ENCODE measurements around the gene LDB2. TPM values are rescaled to one million over a fixed set of nuclear protein-coding genes. Genes with fewer than 3 reads are reported as not detected.

LDB2 gene
- total RNA-seq, 1 experiment from 2014 or later: not detected

DNA sequence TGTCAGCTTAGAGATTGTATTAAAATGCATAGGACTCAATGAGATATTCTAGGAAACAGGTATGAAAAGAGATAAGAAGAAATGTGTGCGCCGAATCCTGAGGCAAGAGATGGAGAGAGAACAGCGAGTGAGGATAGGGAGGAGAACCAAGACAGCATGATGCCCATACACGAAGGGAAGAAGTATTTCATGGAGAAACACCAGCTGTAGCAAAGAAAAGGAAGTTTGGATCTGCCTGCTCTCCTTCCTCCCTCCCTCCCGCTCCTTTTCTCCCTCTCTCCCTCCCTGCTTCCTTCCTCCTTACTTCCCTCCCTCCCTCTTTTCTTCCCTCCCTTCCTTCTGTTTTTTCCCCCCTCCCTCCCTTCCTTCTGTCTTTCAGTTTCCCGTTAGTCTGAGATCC lies 353.6 kb downstream of the LDB2 start:
- no peak overlapping the region for H3K4me2 ChIP-seq (ENCODE audit: low read length)
- POLR2A ChIA-PET (ENCODE audit: unreplicated experiment): no interaction called here
- H3K27ac ChIP-seq (ENCODE audit: low read length): no peak overlapping the region
- no peaks in the 10 kb centered on the region for H4K20me1 ChIP-seq (ENCODE audit: low read length)
- intact Hi-C loops (cut with micrococcal nuclease): no loop called here
- CTCF ChIA-PET: no interaction called here
- no peak for DNase-seq
- H3K79me2 ChIP-seq (ENCODE audit: low read length): no peaks in the 10 kb centered on the region
- no peaks in the 10 kb centered on the region for H3K9me2 ChIP-seq (replicated peaks; ENCODE audit: low read length)
- no TSS peak for BruUV-seq (replicated peaks)
- no peaks in the 10 kb centered on the region for H3K27me3 ChIP-seq (ENCODE audit: low read length)
- no peaks in the 10 kb centered on the region for H3K4me1 ChIP-seq (ENCODE audit: insufficient read depth, low read length)
- no peaks in the 10 kb centered on the region for H3K36me3 ChIP-seq (ENCODE audit: low read depth, low read length)
- H3F3A ChIP-seq (ENCODE audit: low read length, unreplicated experiment): no peaks in the 10 kb centered on the region
- no peak overlapping the region for H3K9ac ChIP-seq (ENCODE audit: low read length)
- ATAC-seq: no peak
- no peak for TF ChIP-seq EZH2phosphoT487 (IDR thresholded peaks at IDR 0.05; ENCODE audit: borderline replicate concordance, low read length)
- no peak for TF ChIP-seq EZH2 (IDR thresholded peaks at IDR 0.05; ENCODE audit: low read length, unreplicated experiment)
- TF ChIP-seq, protein P1, sequence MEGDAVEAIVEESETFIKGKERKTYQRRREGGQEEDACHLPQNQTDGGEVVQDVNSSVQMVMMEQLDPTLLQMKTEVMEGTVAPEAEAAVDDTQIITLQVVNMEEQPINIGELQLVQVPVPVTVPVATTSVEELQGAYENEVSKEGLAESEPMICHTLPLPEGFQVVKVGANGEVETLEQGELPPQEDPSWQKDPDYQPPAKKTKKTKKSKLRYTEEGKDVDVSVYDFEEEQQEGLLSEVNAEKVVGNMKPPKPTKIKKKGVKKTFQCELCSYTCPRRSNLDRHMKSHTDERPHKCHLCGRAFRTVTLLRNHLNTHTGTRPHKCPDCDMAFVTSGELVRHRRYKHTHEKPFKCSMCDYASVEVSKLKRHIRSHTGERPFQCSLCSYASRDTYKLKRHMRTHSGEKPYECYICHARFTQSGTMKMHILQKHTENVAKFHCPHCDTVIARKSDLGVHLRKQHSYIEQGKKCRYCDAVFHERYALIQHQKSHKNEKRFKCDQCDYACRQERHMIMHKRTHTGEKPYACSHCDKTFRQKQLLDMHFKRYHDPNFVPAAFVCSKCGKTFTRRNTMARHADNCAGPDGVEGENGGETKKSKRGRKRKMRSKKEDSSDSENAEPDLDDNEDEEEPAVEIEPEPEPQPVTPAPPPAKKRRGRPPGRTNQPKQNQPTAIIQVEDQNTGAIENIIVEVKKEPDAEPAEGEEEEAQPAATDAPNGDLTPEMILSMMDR (conservative IDR thresholded peaks at IDR 0.05; ENCODE audit: low read depth, low read length): no peak
- no peak overlapping the region for H2AFZ ChIP-seq (ENCODE audit: low read length)
- no peak overlapping the region for H3K4me3 ChIP-seq (ENCODE audit: low read length)
- H3K9me3 ChIP-seq (ENCODE audit: low read length): no peaks in the 10 kb centered on the region

DNA sequence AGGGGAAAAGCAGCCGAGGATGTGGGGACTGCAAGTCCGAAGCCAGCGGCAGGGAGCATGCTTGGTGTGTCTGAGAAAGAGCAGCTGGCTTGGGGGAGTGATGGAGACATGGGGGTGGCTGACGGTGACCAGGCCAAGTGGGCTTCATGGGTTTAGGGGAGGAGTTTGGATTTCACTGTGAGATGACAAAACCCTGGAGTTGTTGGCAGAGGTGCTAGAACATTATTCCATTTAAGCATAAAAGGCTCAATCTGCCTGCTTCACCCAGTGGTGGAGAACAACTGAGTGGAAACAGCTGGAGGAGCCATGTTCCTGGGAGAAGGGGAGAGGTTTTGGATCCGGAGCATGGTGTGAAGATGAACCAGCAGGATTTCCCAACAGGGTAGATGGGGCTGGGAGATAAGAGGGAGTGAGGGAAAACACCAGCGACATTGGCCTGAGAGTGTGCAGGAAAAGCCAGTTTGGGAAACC lies 354.2 kb downstream of the LDB2 start:
- Histone ChIP-seq H3K9me3 (ENCODE audit: low read length) (no peaks in the 10 kb centered on the region), H3K9me2 (replicated peaks; ENCODE audit: low read length) (no peaks in the 10 kb centered on the region), H3K4me3 (ENCODE audit: low read length) (no peak overlapping the region), H3K79me2 (ENCODE audit: low read length) (no peaks in the 10 kb centered on the region), H3F3A (ENCODE audit: low read length, unreplicated experiment) (no peaks in the 10 kb centered on the region), H3K36me3 (ENCODE audit: low read depth, low read length) (no peaks in the 10 kb centered on the region), H4K20me1 (ENCODE audit: low read length) (no peaks in the 10 kb centered on the region), H3K4me2 (ENCODE audit: low read length) (no peak overlapping the region), H2AFZ (ENCODE audit: low read length) (no peak overlapping the region), H3K9ac (ENCODE audit: low read length) (no peak overlapping the region), H3K4me1 (ENCODE audit: insufficient read depth, low read length) (no peaks in the 10 kb centered on the region), H3K27me3 (ENCODE audit: low read length) (no peaks in the 10 kb centered on the region), H3K27ac (ENCODE audit: low read length) (no peak overlapping the region)
- ChIA-PET CTCF (no interaction called here), POLR2A (ENCODE audit: unreplicated experiment) (no interaction called here)
- no TSS peak for BruUV-seq (replicated peaks)
- no peak for TF ChIP-seq EZH2 (IDR thresholded peaks at IDR 0.05; ENCODE audit: low read length, unreplicated experiment)
- no peak for TF ChIP-seq EZH2phosphoT487 (IDR thresholded peaks at IDR 0.05; ENCODE audit: borderline replicate concordance, low read length)
- TF ChIP-seq, protein P1 (conservative IDR thresholded peaks at IDR 0.05; ENCODE audit: low read depth, low read length): no peak
- ATAC-seq (no peak), DNase-seq (no peak)
- intact Hi-C loops (cut with micrococcal nuclease): no loop called here

DNA sequence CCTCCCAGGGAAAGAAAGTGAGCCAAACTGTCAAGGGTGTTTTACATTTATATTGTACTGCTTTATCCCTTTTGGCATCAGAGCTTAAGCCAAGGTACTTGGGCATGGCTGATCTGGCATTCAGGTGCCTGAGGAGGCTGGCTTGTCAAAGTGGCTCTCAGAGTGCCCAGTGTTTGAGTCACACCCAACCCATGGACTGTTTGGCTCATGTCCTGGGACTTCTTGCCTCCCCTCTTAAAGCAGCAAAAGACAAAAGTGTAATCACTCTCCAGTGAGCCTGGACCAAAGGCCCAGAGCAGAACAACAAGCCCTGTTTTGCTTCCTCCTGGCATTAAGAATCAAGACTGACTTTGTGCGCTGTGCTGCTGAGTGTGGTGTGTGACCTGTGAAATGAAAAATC lies 360.5 kb downstream of the LDB2 start:
- intact Hi-C loops (cut with micrococcal nuclease): no loop called here
- POLR2A ChIA-PET (ENCODE audit: unreplicated experiment): no interaction called here
- ATAC-seq: no peak

More for the DNA sequence above, 360.5 kb downstream of the LDB2 start:
- Histone ChIP-seq H3K27ac (ENCODE audit: low read length) (no peak overlapping the region), H3K4me3 (ENCODE audit: low read length) (no peak overlapping the region), H3K27me3 (ENCODE audit: low read length) (no peaks in the 10 kb centered on the region), H3K9ac (ENCODE audit: low read length) (no peak overlapping the region), H3K4me2 (ENCODE audit: low read length) (no peak overlapping the region), H2AFZ (ENCODE audit: low read length) (no peak overlapping the region), H3K9me2 (replicated peaks; ENCODE audit: low read length) (no peaks in the 10 kb centered on the region), H3K9me3 (ENCODE audit: low read length) (no peaks in the 10 kb centered on the region), H3K36me3 (ENCODE audit: low read depth, low read length) (no peaks in the 10 kb centered on the region), H3K79me2 (ENCODE audit: low read length) (no peaks in the 10 kb centered on the region), H3K4me1 (ENCODE audit: insufficient read depth, low read length) (no peaks in the 10 kb centered on the region), H3F3A (ENCODE audit: low read length, unreplicated experiment) (no peaks in the 10 kb centered on the region), H4K20me1 (ENCODE audit: low read length) (no peaks in the 10 kb centered on the region)
- no TSS peak for BruUV-seq (replicated peaks)
- DNase-seq: no peak
- TF ChIP-seq, protein P1 (conservative IDR thresholded peaks at IDR 0.05; ENCODE audit: low read depth, low read length): no peak
- TF ChIP-seq EZH2 (IDR thresholded peaks at IDR 0.05; ENCODE audit: low read length, unreplicated experiment): no peak
- no peak for TF ChIP-seq EZH2phosphoT487 (IDR thresholded peaks at IDR 0.05; ENCODE audit: borderline replicate concordance, low read length)
- CTCF ChIA-PET: no interaction called here

All from PC-3 (cell line).